SW480 (cell line): Measurements from ENCODE around the gene NRIP1.

Experiments used
- DNase-seq: peaks from one replicate; pipeline ENCODE4 v3.0.0-alpha.2; 2016; ENCODE audit warnings: low spot score

The NRIP1 gene, protein sequence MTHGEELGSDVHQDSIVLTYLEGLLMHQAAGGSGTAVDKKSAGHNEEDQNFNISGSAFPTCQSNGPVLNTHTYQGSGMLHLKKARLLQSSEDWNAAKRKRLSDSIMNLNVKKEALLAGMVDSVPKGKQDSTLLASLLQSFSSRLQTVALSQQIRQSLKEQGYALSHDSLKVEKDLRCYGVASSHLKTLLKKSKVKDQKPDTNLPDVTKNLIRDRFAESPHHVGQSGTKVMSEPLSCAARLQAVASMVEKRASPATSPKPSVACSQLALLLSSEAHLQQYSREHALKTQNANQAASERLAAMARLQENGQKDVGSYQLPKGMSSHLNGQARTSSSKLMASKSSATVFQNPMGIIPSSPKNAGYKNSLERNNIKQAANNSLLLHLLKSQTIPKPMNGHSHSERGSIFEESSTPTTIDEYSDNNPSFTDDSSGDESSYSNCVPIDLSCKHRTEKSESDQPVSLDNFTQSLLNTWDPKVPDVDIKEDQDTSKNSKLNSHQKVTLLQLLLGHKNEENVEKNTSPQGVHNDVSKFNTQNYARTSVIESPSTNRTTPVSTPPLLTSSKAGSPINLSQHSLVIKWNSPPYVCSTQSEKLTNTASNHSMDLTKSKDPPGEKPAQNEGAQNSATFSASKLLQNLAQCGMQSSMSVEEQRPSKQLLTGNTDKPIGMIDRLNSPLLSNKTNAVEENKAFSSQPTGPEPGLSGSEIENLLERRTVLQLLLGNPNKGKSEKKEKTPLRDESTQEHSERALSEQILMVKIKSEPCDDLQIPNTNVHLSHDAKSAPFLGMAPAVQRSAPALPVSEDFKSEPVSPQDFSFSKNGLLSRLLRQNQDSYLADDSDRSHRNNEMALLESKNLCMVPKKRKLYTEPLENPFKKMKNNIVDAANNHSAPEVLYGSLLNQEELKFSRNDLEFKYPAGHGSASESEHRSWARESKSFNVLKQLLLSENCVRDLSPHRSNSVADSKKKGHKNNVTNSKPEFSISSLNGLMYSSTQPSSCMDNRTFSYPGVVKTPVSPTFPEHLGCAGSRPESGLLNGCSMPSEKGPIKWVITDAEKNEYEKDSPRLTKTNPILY (N-terminal part only)

DNA sequence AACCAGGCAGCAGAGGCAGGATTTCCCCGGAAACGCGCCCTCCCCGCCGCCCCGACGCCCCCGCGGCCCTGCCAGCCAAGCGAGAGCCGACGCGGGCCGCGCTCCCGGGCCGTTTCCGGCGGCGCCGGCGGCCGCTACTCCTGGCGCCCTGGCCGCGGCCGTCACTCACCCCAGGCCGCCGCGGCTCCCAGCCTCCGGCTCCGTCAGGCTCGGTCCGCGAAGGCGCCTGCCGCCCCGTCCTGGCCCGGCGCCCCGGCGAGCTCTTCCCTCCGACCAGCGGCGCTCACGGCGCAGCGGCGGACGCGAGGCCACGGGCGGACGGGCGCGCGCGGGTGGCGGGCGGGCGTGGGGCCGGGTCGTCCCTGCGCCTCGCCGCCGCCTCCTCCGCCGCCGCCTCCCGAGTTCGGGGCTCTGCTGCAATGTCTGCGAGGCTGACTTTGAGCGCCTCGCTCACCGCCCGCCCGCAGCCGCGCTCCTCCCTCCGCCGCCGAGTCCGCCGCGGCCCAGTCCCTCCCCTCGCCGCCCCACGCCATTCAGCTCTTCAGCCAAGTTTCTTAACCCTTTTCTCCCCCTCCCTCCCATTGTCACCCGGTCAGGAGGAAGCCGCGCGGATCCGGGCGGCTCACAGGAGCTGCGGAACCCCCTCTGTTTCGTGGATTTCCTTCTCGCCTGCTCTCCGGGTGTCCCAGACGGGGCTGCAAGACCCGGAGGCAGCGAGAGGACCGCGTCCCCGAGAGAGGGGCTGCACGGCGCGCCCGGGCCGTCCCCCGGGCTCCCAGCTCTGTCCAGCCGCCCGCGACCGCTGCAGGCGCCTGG, at the start of gene NRIP1:
NRIP1 (minus strand) TSS at position 425 of the 816 bp plus-strand sequence. CDS start 96,808 bp downstream, outside the sequence.
- DNase-seq = peak; percentile 82

DNA sequence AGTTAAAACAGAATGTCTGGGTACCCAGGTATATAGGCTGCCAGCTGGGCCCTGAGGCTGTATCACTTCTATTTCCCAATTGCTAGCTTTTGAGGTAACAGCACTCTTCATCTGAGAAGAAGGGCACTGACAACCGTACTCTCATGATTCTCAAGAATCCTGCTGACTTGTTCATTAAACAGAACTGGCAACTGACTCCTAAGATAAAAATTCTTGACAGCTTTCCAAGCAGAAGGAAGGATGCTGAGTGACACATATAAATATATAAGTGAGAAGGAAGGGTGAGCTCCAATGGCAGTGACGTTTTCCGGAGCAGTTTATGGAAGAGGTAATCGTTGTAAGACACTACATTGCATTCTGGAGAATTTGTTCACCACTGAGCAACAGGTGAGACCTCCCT, 48.1 kb upstream of the NRIP1 start:
- DNase-seq = no peak

DNA sequence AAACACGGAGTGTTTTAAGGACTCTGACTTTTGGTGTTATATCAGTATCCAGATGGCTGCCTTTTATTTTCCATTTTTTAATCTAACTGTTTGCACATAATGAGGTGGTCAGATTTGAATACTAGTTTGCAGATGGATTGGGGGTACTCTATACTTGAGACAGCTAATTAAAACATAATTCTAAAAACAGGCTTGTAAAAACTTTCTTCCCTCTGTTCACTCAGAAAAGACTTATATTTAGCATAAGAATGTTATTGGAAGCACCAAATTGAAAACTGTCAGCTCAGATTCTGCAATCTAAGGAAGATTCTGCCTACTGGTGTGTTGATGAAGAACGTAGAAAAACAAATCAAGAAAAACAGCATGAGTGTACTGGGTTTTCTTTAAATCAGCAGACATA, 44.0 kb upstream of the NRIP1 start:
- no peak for DNase-seq

DNA sequence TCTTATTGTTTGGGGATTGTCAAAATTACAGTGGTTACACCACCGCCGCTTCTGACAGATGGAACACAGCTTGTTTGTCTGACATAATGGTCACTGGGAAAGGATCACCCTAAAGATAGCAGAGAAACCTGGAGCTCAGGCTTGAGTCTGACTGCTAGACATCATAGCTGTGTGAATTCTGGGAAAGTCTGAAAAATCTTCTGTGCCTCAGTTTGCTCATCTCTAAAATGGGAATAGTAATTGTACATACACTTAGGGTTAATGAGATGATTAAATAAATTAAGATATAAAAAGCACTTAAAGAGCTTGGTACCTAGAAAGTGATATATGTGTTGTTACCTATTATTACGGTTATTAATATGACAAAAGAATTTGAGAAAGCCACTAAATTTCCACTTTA, 39.7 kb upstream of the NRIP1 start:
- no peak for DNase-seq

DNA sequence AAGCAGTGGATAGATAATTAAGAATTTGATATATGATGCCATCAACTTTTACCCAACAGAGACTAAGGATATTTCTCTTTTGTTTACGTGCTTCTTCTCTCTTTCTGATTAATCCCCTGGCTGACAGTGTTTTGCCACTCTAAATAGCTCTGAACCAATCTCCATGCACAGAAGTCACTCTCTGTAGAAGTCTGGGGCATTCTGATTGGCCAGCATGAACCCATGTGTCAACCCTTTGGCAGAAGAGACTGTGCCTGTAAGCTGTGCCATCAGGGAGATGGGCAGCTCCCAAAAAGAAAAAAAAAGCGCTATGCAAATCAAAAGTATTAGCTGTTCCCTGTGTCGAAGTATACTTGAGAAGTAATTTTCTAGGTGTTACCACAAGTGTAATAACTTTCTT, 34.1 kb upstream of the NRIP1 start:
- DNase-seq = no peak

DNA sequence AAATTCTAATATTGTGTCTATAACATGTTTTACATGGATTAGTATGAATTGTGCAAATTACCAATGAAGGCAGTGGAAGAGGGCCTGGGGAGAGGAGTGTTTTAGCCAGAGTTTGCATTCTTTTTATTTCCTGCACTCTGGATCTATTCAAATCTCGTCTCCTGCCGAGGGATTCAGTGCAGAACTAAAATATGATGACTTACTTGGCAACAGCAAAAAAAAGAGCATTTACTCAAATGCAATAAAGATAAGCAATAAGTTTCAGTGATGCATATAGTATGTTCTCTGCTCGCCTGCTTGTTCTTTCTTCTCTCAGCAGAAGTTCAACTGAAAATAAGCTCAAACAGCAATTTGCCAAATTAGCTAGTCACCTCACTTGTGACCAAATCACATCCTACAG, 33.4 kb upstream of the NRIP1 start:
- DNase-seq = no peak

DNA sequence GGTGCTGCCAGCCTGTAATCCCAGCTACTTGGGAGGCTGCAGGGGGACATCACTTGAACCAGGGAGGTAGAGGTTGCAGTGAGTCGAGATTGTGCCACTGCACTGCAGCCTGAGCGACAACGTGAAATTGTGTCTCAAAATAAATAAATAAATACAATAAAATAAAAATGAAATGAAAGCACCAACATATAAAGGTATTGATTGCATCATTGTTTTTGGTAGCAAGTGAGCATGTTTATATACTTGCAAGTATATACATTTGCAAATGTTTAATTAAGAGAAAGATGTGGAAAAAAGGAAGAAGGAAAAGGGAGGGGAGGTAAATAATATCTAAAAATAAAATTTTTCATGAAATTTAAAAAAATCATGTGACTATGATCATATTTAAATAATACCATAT, 32.8 kb upstream of the NRIP1 start:
- no peak for DNase-seq

DNA sequence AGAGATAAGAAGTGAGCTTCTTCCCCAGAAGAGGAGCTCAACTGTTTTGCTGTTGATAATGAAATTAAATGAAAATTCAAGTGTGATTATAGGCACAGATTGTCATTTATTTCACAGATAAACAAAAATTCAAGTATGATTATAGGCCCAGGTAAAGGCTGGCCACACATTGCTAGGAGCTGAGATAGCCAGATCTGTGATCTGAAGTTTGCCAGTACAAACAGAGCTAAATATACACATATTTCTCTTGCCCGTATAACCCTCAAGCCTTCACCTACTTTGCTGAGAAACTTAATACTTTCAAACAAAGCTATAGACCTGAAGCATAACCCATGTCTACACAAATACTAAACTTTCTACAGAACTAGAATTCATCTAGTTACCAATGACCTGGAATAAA, 31.3 kb upstream of the NRIP1 start:
- DNase-seq = no peak

DNA sequence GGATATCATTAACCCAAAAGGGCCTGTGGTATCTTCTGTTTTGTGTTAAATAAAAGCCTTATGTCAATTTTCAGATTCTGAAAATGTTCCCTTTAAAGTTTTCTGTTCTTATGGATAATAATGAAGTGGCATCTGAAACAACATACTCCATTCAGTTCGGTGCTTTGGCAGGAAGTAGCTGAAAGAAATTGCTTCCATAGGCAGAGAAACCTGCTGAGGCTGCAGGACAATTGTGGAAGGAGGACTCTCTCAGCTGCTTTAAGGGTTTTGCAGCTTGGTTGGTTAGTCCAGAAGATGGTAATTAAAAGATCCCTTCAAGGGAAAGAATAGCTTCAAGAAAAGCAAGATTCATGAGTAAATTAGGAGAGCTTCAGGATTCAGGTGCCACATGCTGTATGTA, 30.5 kb upstream of the NRIP1 start:
- DNase-seq = no peak

DNA sequence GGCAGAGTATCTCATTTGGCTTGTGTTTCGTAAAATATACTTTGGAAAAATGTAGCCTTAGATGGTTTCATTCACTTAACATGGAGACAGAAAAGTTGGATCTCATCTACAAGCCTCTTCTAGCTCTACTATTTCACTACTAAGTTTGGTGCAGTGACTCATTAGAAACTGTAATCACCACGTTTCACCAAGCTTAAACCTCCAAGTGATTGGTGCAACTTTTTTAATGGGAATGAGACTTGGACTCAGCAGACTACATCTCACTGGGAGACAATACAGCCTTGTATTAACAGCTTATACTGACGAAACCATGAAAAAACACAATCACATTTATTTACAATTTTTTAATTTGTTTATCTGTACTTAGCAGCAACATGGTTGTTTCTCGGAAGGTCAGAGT, 29.9 kb upstream of the NRIP1 start:
- no peak for DNase-seq

DNA sequence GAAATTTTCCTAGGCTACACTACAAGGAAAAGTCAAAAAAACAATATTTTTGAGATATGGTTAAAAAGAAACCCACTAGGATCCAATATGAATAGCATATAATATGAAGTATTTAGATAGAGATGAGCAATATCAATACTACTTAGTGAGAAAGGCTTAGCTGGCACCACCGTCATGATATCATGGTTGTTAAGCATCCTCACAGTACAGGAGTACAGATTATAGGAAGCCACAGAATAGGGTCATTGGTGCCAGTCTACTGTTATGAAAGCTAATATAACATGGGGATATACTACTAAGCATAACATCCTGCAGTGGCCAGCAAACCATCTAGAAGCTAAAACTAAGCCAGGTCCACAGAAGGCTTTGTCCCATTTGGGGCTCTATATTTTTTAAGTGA, 28.4 kb upstream of the NRIP1 start:
- DNase-seq = no peak

DNA sequence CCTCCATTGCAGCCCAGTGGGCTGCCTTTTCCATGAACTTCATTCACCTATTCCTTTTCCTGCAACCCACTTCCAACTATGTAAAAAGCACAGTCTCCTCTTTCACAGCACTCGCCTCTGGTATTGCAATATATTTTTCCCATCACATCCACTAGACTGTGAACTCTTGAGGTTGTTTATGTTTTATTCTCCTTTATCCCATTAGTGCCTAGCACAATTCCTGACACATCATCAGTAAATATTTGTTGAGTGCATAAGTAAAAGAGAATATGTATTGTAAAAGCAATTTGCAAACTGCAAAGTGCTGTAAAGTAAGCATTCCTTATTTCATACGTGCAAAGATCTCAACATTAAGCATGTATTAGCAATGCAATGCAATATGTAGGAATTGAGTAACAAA, 27.9 kb upstream of the NRIP1 start:
- DNase-seq = no peak

DNA sequence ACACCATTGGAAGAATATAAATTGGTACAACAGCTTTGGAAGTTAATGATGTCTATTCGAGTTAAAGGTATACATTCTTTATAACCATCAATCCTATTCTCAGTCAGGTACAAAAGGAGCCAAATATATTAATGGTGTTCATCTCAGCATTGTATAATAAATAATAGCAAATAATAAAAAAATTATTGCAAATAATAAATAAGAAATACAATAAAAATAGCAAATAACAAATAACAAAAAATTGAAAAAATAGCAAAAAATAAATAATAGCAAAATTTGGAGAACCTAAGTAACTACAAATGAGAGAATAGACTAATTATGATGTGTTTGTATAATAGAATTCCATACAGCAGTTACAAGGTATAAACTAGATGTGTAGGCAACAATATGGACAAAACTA, 25.6 kb upstream of the NRIP1 start:
- DNase-seq = no peak

DNA sequence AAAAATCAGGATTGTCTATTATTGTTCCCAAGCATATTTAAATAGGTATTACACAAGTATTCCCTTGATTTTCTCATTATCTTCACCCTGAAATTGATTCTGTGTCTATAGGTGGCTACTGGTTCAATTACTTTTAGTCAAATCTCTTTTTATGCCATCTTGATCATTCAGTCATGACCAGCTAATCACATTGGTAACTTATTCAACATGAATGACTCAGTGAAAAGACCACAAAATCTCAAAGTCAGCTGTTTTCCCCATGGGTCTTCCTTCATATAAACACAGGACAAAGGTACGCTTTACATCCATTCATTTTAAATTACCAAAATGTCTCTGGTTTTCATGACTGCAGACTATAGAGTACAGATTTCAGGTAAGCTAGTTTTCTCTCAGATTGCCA, 23.7 kb upstream of the NRIP1 start:
- no peak for DNase-seq

DNA sequence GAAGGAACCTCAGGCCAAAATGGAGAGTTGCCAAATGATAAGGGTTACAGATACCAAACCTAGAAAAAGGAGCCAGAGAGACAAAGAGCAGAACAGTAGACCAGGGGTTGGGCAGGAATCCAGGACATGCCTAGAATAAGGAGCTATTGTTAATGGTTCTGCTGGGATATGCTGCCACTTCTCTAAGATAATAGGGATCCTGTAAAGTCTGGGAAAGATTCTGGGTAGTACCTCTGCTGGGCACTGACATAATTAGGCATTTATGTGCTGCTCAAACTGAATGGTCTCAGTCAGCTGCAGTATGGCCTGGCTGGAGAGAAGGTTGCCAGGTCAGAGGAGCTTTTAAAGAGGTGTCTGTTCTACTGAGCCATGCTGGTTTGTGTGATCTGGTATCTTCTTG, 19.9 kb upstream of the NRIP1 start:
- no peak for DNase-seq

DNA sequence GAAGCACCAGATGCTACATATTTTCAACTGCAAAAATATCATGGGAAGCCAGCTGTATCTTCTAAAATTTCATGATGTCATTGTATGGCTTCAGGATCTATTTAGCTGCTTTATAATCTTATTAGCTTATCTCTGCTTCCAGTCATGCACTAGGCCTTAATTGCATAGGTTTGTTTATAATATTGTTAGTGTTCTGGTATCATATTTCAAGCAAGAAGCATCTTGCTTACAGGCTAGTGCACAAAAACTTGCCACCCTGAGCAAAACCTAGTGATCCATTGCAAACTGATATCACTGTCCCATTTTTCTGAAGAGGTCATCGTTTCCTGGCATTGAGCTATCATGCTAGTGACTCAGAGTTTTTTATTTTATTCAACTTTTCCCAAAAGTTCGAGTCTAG, 15.7 kb upstream of the NRIP1 start:
- DNase-seq = no peak

DNA sequence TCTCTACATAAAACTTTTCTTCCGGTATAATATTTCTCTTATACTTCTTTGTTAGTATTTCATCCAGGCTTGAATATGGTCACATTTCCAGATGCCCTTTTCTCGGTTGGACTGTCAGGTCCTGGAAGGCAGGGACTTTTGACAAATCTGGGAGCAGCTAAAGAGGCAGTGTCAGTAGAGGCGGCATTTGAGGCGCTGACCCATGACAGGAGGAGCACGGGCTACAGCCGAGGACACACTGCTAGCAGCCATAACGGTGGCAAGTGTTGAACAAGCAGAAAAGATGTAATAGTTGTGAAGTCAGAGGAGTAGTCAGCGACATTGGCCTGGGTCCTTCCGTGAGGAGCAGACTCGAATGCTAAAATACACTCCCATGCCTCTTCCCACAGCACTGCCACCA, 14.5 kb upstream of the NRIP1 start:
- DNase-seq = no peak

DNA sequence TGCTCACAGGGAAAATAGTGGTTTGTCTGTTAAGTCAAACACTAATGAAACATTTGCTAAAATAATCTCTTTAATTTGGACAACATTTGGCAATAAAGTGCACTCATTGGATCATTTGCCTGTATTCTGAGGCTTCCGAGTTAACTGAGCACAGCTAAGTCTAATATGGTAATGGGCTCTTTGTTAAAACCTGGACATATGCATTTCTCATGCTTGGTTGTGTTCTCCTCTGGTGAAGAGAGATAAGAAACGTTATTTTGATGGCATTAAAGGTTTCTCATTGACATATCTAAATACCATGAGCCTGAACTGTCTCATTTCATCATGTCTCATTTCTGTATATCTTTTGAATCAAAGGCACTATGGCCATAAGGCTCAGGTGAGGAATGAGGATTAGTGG, 13.4 kb upstream of the NRIP1 start:
- no peak for DNase-seq

DNA sequence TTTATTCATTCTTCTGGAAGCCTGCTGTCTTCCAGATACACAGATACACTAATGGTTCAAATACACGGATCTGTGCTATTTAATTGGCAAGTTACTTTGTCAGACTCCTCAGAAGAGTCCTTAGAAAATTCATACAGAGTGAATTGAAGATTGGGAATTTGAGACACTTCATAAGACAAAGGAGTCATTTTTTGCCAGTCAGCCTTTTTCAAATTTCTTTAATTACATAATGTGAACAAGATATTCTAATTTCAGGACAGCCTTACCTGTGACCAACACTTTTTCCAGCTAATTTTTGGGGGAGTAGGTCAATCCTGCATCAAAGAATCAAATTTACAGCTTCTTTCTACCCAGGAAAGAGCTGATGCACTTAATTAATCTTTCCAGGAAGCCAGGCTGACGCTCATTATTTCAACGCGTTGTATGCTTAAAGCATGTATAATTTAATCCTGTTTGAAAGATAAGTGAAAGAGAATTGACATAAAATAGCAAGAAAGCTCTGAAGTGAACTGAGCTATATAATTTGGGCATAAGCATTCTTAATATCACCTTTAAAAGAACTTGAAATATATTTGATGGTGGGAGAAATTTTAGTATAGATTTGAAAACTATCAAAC, 12.8 kb upstream of the NRIP1 start:
- DNase-seq = no peak

DNA sequence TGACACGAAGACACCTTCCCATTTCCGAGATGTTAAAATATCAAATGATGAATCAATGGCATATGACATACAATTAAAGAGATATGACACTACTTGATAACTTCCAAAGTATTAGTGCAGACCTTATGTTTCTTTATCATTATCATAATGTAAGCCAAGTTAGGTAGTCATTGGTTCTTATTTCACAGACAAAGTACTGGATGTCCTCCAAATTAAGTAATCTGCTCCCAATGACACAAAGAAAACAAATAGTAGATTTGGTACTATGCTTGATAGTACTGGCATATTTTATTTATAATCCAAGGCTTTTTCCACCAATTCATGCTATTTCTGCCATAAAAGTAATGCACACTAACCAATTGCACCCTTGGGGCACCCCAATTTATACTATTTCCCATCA, 11.9 kb upstream of the NRIP1 start:
- DNase-seq = no peak

DNA sequence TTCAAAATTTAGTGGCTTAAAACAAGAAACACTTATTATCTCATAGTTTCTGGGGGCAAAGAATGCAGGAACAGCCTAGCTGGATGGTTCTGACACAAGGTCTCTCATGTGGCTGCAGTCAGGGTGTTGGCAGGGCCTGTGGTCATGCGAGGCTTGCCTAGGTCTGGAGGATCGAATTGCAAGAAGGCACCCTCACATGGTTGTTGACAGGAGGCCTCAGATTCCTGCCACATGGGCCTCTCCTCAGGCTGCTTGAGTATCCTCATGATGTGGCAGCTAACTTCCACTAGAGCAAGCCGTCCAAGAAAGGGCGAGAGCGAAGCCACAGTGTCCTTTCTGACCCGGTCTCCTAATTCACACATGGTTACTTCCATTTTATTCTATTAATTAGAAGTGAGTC, 6.2 kb upstream of the NRIP1 start:
- no peak for DNase-seq

DNA sequence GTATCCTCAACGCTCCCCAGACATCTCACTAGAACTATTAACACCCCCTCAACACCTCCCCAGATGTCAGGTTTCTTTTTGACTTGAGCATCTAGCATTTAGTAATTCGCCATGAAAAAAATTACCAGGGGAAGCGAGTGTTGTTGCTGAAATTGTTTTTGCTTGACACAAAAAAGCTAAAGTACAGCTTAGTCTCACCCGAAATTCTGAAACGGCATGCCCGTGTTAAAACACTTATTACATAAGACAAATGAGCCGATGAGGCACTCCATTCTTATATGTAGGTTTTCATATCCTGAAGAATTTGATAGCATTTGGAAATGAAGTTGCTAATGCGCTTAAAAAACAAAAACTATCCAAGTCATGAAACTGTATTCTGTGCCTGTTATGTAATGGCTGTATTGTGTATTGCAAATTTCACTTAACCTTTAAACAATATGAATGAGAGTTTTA, 1.3 kb upstream of the NRIP1 start:
- DNase-seq = no peak
